Measurements from ENCODE around the gene EAF1.

- TF ChIP-seq EZH2 (IDR thresholded peaks at IDR 0.05; ENCODE audit: insufficient read depth, poor library complexity, severe bottlenecking): no peak
- TF ChIP-seq EZH2phosphoT487 (IDR thresholded peaks at IDR 0.05; ENCODE audit: insufficient read depth, low read depth): no peak
Measured at GRCh38 chr3:15453501-15453900, 26.1 kb downstream of the EAF1 start.

Measured in GM23248 (cell line).